SKM-1 treated with dmso at 0.1 percent for 144 hours (cell line): ENCODE data around the gene ANKRD6.
A peak's percentile ranks its signal among the peaks of the same experiment; 100 is the strongest.
"Not testable (repeated sequence)": the region's sequence is repeated elsewhere in the genome, so short reads cannot be mapped to it uniquely, and the experiment has no call there.

Source experiments
- DNase-seq: peaks from one replicate; lab custom pipeline; 2025; ENCODE audit not compliant: unreplicated experiment; lab: John Stamatoyannopoulos, UW

The ANKRD6 gene

GRCh38 chr6:89432875-89433251, at the start of gene ANKRD6:
ANKRD6 (plus strand) TSS chr6:89433152; CDS start chr6:89566977, 133,825 bp downstream.
- DNase-seq: peak; percentile 54

GRCh38 chr6:89385156-89385667, 47.7 kb upstream of the ANKRD6 start:
- DNase-seq: no peak

- no peak for DNase-seq
Observed at GRCh38 chr6:89385846-89386245, 47.1 kb upstream of the ANKRD6 start.

GRCh38 chr6:89386917-89387491, 45.9 kb upstream of the ANKRD6 start:
- DNase-seq: no peak

- DNase-seq: no peak
Observed at GRCh38 chr6:89387516-89388201, 45.3 kb upstream of the ANKRD6 start.

GRCh38 chr6:89388846-89389245, 44.1 kb upstream of the ANKRD6 start:
- no peak for DNase-seq

GRCh38 chr6:89392823-89393222, 40.1 kb upstream of the ANKRD6 start:
- no peak for DNase-seq

GRCh38 chr6:89393659-89394058, 39.3 kb upstream of the ANKRD6 start:
- no peak for DNase-seq

GRCh38 chr6:89397884-89398283, 35.1 kb upstream of the ANKRD6 start:
- not testable (repeated sequence) for DNase-seq

- DNase-seq: no peak
Observed at GRCh38 chr6:89398762-89399525, 34.0 kb upstream of the ANKRD6 start.

GRCh38 chr6:89400050-89400449, 32.9 kb upstream of the ANKRD6 start:
- DNase-seq: no peak

GRCh38 chr6:89400912-89401399, 32.0 kb upstream of the ANKRD6 start:
- peak; percentile 49 for DNase-seq

GRCh38 chr6:89402776-89403175, 30.2 kb upstream of the ANKRD6 start:
- no peak for DNase-seq

GRCh38 chr6:89404512-89404911, 28.4 kb upstream of the ANKRD6 start:
- no peak for DNase-seq

GRCh38 chr6:89406141-89406540, 26.8 kb upstream of the ANKRD6 start:
- peak; percentile 42 for DNase-seq

GRCh38 chr6:89409461-89410035, 23.4 kb upstream of the ANKRD6 start:
- no peak for DNase-seq

- DNase-seq: no peak
Observed at GRCh38 chr6:89410231-89410761, 22.7 kb upstream of the ANKRD6 start.

GRCh38 chr6:89410788-89411144, 22.2 kb upstream of the ANKRD6 start:
- DNase-seq: no peak

GRCh38 chr6:89411145-89412070, 21.5 kb upstream of the ANKRD6 start:
- no peak for DNase-seq
